ENCODE data around the gene PHAF1.
A peak's percentile ranks its signal among the peaks of the same experiment; 100 is the strongest.

The PHAF1 gene

GRCh38 chr16:67109407-67110135, at the start of gene PHAF1:
Gene PHAF1 (plus strand): TSS chr16:67109941. CDS start chr16:67110176, 235 bp downstream.
- peak; percentile 81 for DNase-seq (ENCODE audit: low read depth)

GRCh38 chr16:67063008-67063407, 46.7 kb upstream of the PHAF1 start:
- DNase-seq (ENCODE audit: low read depth), result no peak

GRCh38 chr16:67068212-67068753, 41.5 kb upstream of the PHAF1 start:
- DNase-seq (ENCODE audit: low read depth), result no peak

GRCh38 chr16:67071476-67072048, 38.2 kb upstream of the PHAF1 start:
- no peak for DNase-seq (ENCODE audit: low read depth)

- no peak for DNase-seq (ENCODE audit: low read depth)
Measured at GRCh38 chr16:67075331-67075730, 34.4 kb upstream of the PHAF1 start.

- no peak for DNase-seq (ENCODE audit: low read depth)
Measured at GRCh38 chr16:67077871-67078270, 31.9 kb upstream of the PHAF1 start.

- no peak for DNase-seq (ENCODE audit: low read depth)
Measured at GRCh38 chr16:67082100-67082499, 27.6 kb upstream of the PHAF1 start.

GRCh38 chr16:67082891-67083290, 26.9 kb upstream of the PHAF1 start:
- DNase-seq (ENCODE audit: low read depth), result no peak

GRCh38 chr16:67084345-67085028, 25.3 kb upstream of the PHAF1 start:
- DNase-seq (ENCODE audit: low read depth), result no peak

GRCh38 chr16:67086822-67087221, 22.9 kb upstream of the PHAF1 start:
- no peak for DNase-seq (ENCODE audit: low read depth)

- no peak for DNase-seq (ENCODE audit: low read depth)
Measured at GRCh38 chr16:67087291-67087690, 22.4 kb upstream of the PHAF1 start.

GRCh38 chr16:67087803-67088202, 21.9 kb upstream of the PHAF1 start:
- no peak for DNase-seq (ENCODE audit: low read depth)

- no peak for DNase-seq (ENCODE audit: low read depth)
Measured at GRCh38 chr16:67088551-67088950, 21.2 kb upstream of the PHAF1 start.

GRCh38 chr16:67089101-67089500, 20.6 kb upstream of the PHAF1 start:
- DNase-seq (ENCODE audit: low read depth), result no peak

GRCh38 chr16:67091906-67092566, 17.7 kb upstream of the PHAF1 start:
- DNase-seq (ENCODE audit: low read depth), result no peak

GRCh38 chr16:67093098-67093726, 16.5 kb upstream of the PHAF1 start:
- DNase-seq (ENCODE audit: low read depth), result no peak

GRCh38 chr16:67098599-67098998, 11.1 kb upstream of the PHAF1 start:
- no peak for DNase-seq (ENCODE audit: low read depth)

- DNase-seq (ENCODE audit: low read depth), result no peak
Measured at GRCh38 chr16:67100569-67101310, 9.0 kb upstream of the PHAF1 start.

- DNase-seq (ENCODE audit: low read depth), result no peak
Measured at GRCh38 chr16:67101311-67102082, 8.2 kb upstream of the PHAF1 start.

GRCh38 chr16:67104061-67104460, 5.7 kb upstream of the PHAF1 start:
- no peak for DNase-seq (ENCODE audit: low read depth)

- no peak for DNase-seq (ENCODE audit: low read depth)
Measured at GRCh38 chr16:67104845-67105244, 4.9 kb upstream of the PHAF1 start.

Measured in CMK (cell line).